Measurements from ENCODE around the gene PRTFDC1. TPM values are rescaled to one million over a fixed set of nuclear protein-coding genes. Genes with fewer than 3 reads are reported as not detected.

Gene PRTFDC1
- total and polyA plus RNA-seq, 2 experiments from 2014 or later = 16.0 to 22.0 TPM

DNA sequence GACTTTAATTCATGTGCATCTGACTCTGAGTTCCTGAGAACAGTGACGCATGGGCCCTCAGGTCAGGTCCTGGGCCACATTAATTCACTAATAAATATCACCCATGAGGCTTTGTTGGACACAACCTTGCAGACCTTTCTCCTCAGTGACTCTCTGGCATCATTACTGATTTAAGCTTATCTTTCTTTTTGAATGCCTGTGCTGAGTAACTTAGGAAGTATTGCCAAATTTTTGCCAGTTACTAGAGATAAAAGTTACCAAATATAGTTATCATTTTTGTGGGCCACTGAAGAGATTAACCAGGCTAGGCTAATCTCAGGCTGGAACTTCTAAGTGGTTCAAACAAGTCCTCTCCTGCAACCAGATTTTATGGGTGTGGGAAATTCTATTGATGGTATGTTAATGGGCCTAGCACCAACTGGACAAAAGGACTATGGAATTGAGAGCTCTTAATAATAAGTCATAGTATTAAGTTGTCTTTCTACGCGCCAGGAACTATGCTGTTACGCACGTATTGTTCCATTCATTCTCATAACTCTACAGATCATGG, 28.8 kb upstream of the PRTFDC1 start:
- Histone ChIP-seq H3K79me2 (ENCODE audit: insufficient read depth) (no peaks in the 10 kb centered on the region), H3K9me2 (ENCODE audit: insufficient read depth) (no peaks in the 10 kb centered on the region), H3K27me3 (replicated peaks; ENCODE audit: insufficient read depth) (no peaks in the 10 kb centered on the region), H3K4me1 (ENCODE audit: insufficient read depth) (peaks cover 25% of the 10 kb centered on the region), H3K4me3 (no peak overlapping the region), H3K4me2 (ENCODE audit: unreplicated experiment) (no peak overlapping the region), H3F3A (ENCODE audit: insufficient read depth) (peaks cover 22% of the 10 kb centered on the region), H3K9ac (no peak overlapping the region), H3K27ac (no peak overlapping the region), H3K36me3 (ENCODE audit: low read depth) (no peaks in the 10 kb centered on the region), H3K9me3 (ENCODE audit: low read depth) (no peaks in the 10 kb centered on the region), H2AFZ (no peak overlapping the region), H4K20me1 (ENCODE audit: insufficient read depth) (no peaks in the 10 kb centered on the region)
- in situ Hi-C loops (cut with MboI) = no loop called here
- TF ChIP-seq EZH2 (IDR thresholded peaks at IDR 0.05; ENCODE audit: insufficient read depth, poor library complexity, severe bottlenecking) (no peak), EZH2phosphoT487 (IDR thresholded peaks at IDR 0.05; ENCODE audit: insufficient read depth, low read depth) (no peak)
- no peak for DNase-seq
- 97% methylated on average over 5 of the region's 5 CpGs for WGBS, 2 experiments (ENCODE audit: low coverage in 1 of 2, low lambda C conversion rate in 2 of 2, missing lambda C conversion rate in 2 of 2)

DNA sequence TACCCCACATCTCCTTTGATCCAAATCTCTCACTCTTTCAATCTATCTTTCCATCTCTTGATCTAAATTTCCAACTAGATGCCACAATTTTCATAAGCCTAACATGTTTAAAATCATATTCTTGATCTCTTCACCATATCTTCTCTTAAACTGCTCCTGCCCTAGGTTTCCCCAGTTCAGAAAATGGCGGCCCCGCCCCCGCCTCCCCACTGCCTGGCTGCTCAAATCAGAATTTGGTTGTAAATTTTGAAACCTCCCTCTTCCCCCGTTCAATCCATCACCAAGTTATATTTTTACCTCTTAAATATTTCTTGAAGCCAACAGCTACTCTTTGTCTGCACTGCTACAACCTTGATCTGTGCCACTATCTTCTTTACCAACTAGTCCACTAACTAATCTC, 27.3 kb upstream of the PRTFDC1 start:
- Histone ChIP-seq H3F3A (ENCODE audit: insufficient read depth) (peaks cover 23% of the 10 kb centered on the region), H3K9ac (no peak overlapping the region), H3K27me3 (replicated peaks; ENCODE audit: insufficient read depth) (no peaks in the 10 kb centered on the region), H3K4me1 (ENCODE audit: insufficient read depth) (peaks cover 31% of the 10 kb centered on the region), H3K79me2 (ENCODE audit: insufficient read depth) (no peaks in the 10 kb centered on the region), H4K20me1 (ENCODE audit: insufficient read depth) (no peaks in the 10 kb centered on the region), H3K27ac (no peak overlapping the region), H3K36me3 (ENCODE audit: low read depth) (no peaks in the 10 kb centered on the region), H3K4me3 (no peak overlapping the region), H3K4me2 (ENCODE audit: unreplicated experiment) (no peak overlapping the region), H3K9me3 (ENCODE audit: low read depth) (no peaks in the 10 kb centered on the region), H3K9me2 (ENCODE audit: insufficient read depth) (no peaks in the 10 kb centered on the region), H2AFZ (no peak overlapping the region)
- WGBS, 2 experiments (ENCODE audit: low coverage in 1 of 2, low lambda C conversion rate in 2 of 2, missing lambda C conversion rate in 2 of 2) = 94 to 100% methylated on average over 4 of the region's 4 CpGs
- in situ Hi-C loops (cut with MboI) = no loop called here
- TF ChIP-seq EZH2phosphoT487 (IDR thresholded peaks at IDR 0.05; ENCODE audit: insufficient read depth, low read depth) (no peak), EZH2 (IDR thresholded peaks at IDR 0.05; ENCODE audit: insufficient read depth, poor library complexity, severe bottlenecking) (no peak)
- DNase-seq = no peak

DNA sequence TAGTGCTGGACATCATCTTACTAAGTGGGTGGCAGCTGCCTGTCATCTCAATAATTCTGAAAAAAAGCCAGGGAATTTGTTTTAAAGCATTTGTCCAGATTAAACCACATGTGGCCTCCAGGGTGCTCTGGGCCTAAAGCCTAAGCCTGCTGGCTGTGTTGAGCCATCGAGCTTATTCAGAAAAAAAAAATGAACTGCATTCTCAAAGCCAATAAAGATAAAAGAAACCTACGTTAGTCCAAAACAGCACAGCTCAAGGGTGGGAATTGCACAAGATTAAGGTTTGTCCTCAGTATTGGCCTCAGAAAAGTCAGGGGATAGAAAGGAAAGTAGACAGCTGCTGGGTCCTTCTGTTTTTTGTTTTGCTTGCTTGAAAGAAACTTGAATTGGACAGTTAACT, 22.6 kb upstream of the PRTFDC1 start:
- Histone ChIP-seq H3K9me2 (ENCODE audit: insufficient read depth) (no peaks in the 10 kb centered on the region), H3K4me3 (peak overlapping the region; percentile 34), H4K20me1 (ENCODE audit: insufficient read depth) (no peaks in the 10 kb centered on the region), H3K27ac (peak overlapping the region; percentile 66), H3K79me2 (ENCODE audit: insufficient read depth) (no peaks in the 10 kb centered on the region), H3K9ac (peak overlapping the region; percentile 33), H3K36me3 (ENCODE audit: low read depth) (no peaks in the 10 kb centered on the region), H3K9me3 (ENCODE audit: low read depth) (no peaks in the 10 kb centered on the region), H2AFZ (peak overlapping the region; percentile 60), H3K4me1 (ENCODE audit: insufficient read depth) (peaks cover 22% of the 10 kb centered on the region), H3K27me3 (replicated peaks; ENCODE audit: insufficient read depth) (no peaks in the 10 kb centered on the region), H3F3A (ENCODE audit: insufficient read depth) (peaks cover 12% of the 10 kb centered on the region), H3K4me2 (ENCODE audit: unreplicated experiment) (peak overlapping the region; percentile 74)
- peak; percentile 90 for DNase-seq
- WGBS, 2 experiments (ENCODE audit: low coverage in 1 of 2, low lambda C conversion rate in 2 of 2, missing lambda C conversion rate in 2 of 2) = 0% methylated on average over 2 of the region's 2 CpGs
- TF ChIP-seq EZH2 (IDR thresholded peaks at IDR 0.05; ENCODE audit: insufficient read depth, poor library complexity, severe bottlenecking) (no peak), EZH2phosphoT487 (IDR thresholded peaks at IDR 0.05; ENCODE audit: insufficient read depth, low read depth) (no peak)
- in situ Hi-C loops (cut with MboI) = no loop called here

- Histone ChIP-seq H3K79me2 (ENCODE audit: insufficient read depth) (no peaks in the 10 kb centered on the region), H4K20me1 (ENCODE audit: insufficient read depth) (no peaks in the 10 kb centered on the region), H3K9ac (no peak overlapping the region), H3K4me1 (ENCODE audit: insufficient read depth) (peaks cover 27% of the 10 kb centered on the region), H3K27me3 (replicated peaks; ENCODE audit: insufficient read depth) (no peaks in the 10 kb centered on the region), H3K4me2 (ENCODE audit: unreplicated experiment) (no peak overlapping the region), H3K4me3 (no peak overlapping the region), H3F3A (ENCODE audit: insufficient read depth) (peaks cover 12% of the 10 kb centered on the region), H3K27ac (no peak overlapping the region), H3K36me3 (ENCODE audit: low read depth) (no peaks in the 10 kb centered on the region), H3K9me3 (ENCODE audit: low read depth) (no peaks in the 10 kb centered on the region), H2AFZ (peak overlapping the region; percentile 11; the same call in 1 of the 2 replicates), H3K9me2 (ENCODE audit: insufficient read depth) (no peaks in the 10 kb centered on the region)
- WGBS, 2 experiments (ENCODE audit: low coverage in 1 of 2, low lambda C conversion rate in 2 of 2, missing lambda C conversion rate in 2 of 2) = 67 to 70% methylated on average over 5 of the region's 5 CpGs
- TF ChIP-seq EZH2phosphoT487 (IDR thresholded peaks at IDR 0.05; ENCODE audit: insufficient read depth, low read depth) (no peak), EZH2 (IDR thresholded peaks at IDR 0.05; ENCODE audit: insufficient read depth, poor library complexity, severe bottlenecking) (no peak)
- in situ Hi-C loops (cut with MboI) = no loop called here
- no peak for DNase-seq
These were observed 20.8 kb upstream of the PRTFDC1 start for GRCh38 chr10:24973163-24973562.

GRCh38 chr10:24971374-24971773, 19.0 kb upstream of the PRTFDC1 start:
- no peak for DNase-seq
- H3K4me2 ChIP-seq (ENCODE audit: unreplicated experiment) = no peak overlapping the region
- H2AFZ ChIP-seq = no peak overlapping the region
- peaks cover 12% of the 10 kb centered on the region for H3F3A ChIP-seq (ENCODE audit: insufficient read depth)
- no peak overlapping the region for H3K4me3 ChIP-seq
- H4K20me1 ChIP-seq (ENCODE audit: insufficient read depth) = no peaks in the 10 kb centered on the region
- no peaks in the 10 kb centered on the region for H3K9me3 ChIP-seq (ENCODE audit: low read depth)
- H3K36me3 ChIP-seq (ENCODE audit: low read depth) = no peaks in the 10 kb centered on the region
- no peaks in the 10 kb centered on the region for H3K27me3 ChIP-seq (replicated peaks; ENCODE audit: insufficient read depth)
- peaks cover 27% of the 10 kb centered on the region for H3K4me1 ChIP-seq (ENCODE audit: insufficient read depth)
- no peak for TF ChIP-seq EZH2phosphoT487 (IDR thresholded peaks at IDR 0.05; ENCODE audit: insufficient read depth, low read depth)
- no peak overlapping the region for H3K27ac ChIP-seq
- no peaks in the 10 kb centered on the region for H3K79me2 ChIP-seq (ENCODE audit: insufficient read depth)
- in situ Hi-C loops (cut with MboI) = no loop called here
- H3K9me2 ChIP-seq (ENCODE audit: insufficient read depth) = no peaks in the 10 kb centered on the region
- no peak overlapping the region for H3K9ac ChIP-seq
